Lower leg skin (tissue), 4 donors: Measurements from ENCODE around the gene TNFSF11. TPM values are rescaled to one million over a fixed set of nuclear protein-coding genes. Genes with fewer than 3 reads are reported as not detected.

Experiments
- DNase-seq, 2 donors: peaks; one replicate each; pipeline ENCODE4 v3.0.0-alpha.2; 2019; ENCODE audit warnings: low spot score in 2 of 2
- H3K4me3 ChIP-seq: fragments of 200-600 bp; sonication (generic); 2 replicates; pipeline ENCODE4 v1.5.1; 2017; ENCODE audit warnings: mild to moderate bottlenecking, low read depth; ENCODE audit not compliant: poor library complexity, severe bottlenecking
- CTCF ChIP-seq, 3 donors: fragments of 450-650 bp; IDR thresholded peaks; one replicate each; pipeline ENCODE4 v1.5.1; 2016; ENCODE audit warnings: antibody characterized with exemption in 3 of 3, mild to moderate bottlenecking in 3 of 3, moderate library complexity in 2 of 3
- POLR2A ChIP-seq, 2 donors: fragments of 450-650 bp; IDR thresholded peaks; one replicate each; pipeline ENCODE4 v1.6.1; 2016 to 2017; ENCODE audit warnings: antibody characterized with exemption in 2 of 2, mild to moderate bottlenecking in 1 of 2, moderate library complexity in 1 of 2
- WGBS, 2 donors: methylation state at CpG; one replicate each; pipeline ENCODE4 v1.1.5; 2018; 5-methylcytosine and 5-hydroxymethylcytosine counted together
- intact Hi-C: fragments of 100-400 bp; cut with DNase I; formaldehyde crosslinking; loops from one replicate; pipeline ENCODE4 v1.15.0; 2023; ENCODE audit warnings: low total_unique reads
- total RNA-seq, 4 donors: library from RNA; depleted of rRNA; stranded (reverse); fragments of >200 nt; gene quantifications; one replicate each; pipeline ENCODE4 v1.1.0, GENCODE V29; 2016

TNFSF11 gene
- total RNA-seq, 4 donors from 2014 or later: 0.23 to 0.39 TPM; not detected in 2

- no peak for DNase-seq
- 81 to 93% methylated on average over 6 of the region's 6 CpGs for WGBS, 2 donors
- H3K4me3 ChIP-seq: no peak overlapping the region
- intact Hi-C loops: no loop called here
- TF ChIP-seq CTCF (IDR thresholded peaks at IDR 0.05) (no peak), POLR2A (IDR thresholded peaks at IDR 0.05) (no peak)
Measured at GRCh38 chr13:42615691-42616090, 41.7 kb downstream of the TNFSF11 start.

- no peak for TF ChIP-seq CTCF (IDR thresholded peaks at IDR 0.05)
- no peak for TF ChIP-seq POLR2A (IDR thresholded peaks at IDR 0.05)
- H3K4me3 ChIP-seq: no peak overlapping the region
- no peak for DNase-seq
- intact Hi-C loops: no loop called here
- 77 to 78% methylated on average over 3 of the region's 3 CpGs for WGBS, 2 donors
Measured at GRCh38 chr13:42617221-42617620, 43.3 kb downstream of the TNFSF11 start.

- WGBS, 2 donors: 53 to 55% methylated on average over 2 of the region's 2 CpGs
- H3K4me3 ChIP-seq: no peak overlapping the region
- DNase-seq: no peak
- TF ChIP-seq CTCF (IDR thresholded peaks at IDR 0.05) (no peak), POLR2A (IDR thresholded peaks at IDR 0.05) (no peak)
- intact Hi-C loops: no loop called here
Measured at GRCh38 chr13:42623916-42624315, 50.0 kb downstream of the TNFSF11 start.

- no peak for DNase-seq
- intact Hi-C loops: no loop called here
- 85 to 93% methylated on average over 3 of the region's 3 CpGs for WGBS, 2 donors
- no peak for TF ChIP-seq CTCF (IDR thresholded peaks at IDR 0.05)
- TF ChIP-seq POLR2A (IDR thresholded peaks at IDR 0.05): no peak
- no peak overlapping the region for H3K4me3 ChIP-seq
Measured at GRCh38 chr13:42625611-42626010, 51.7 kb downstream of the TNFSF11 start.

GRCh38 chr13:42626176-42626860 lies 52.4 kb downstream of the TNFSF11 start:
- no peak for TF ChIP-seq CTCF (IDR thresholded peaks at IDR 0.05)
- no peak for TF ChIP-seq POLR2A (IDR thresholded peaks at IDR 0.05)
- 86 to 93% methylated on average over 5 of the region's 5 CpGs for WGBS, 2 donors
- no peak for DNase-seq
- H3K4me3 ChIP-seq: no peak overlapping the region
- intact Hi-C loops: no loop called here

GRCh38 chr13:42628666-42629065 lies 54.7 kb downstream of the TNFSF11 start:
- TF ChIP-seq POLR2A (IDR thresholded peaks at IDR 0.05): no peak
- no peak for TF ChIP-seq CTCF (IDR thresholded peaks at IDR 0.05)
- no peak for DNase-seq
- 84 to 85% methylated on average over 5 of the region's 5 CpGs for WGBS, 2 donors
- H3K4me3 ChIP-seq: no peak overlapping the region
- intact Hi-C loops: no loop called here
